ENCODE measurements around the gene SMIM3.
"Not testable (repeated sequence)": the region's sequence is repeated elsewhere in the genome, so short reads cannot be mapped to it uniquely, and the experiment has no call there.

Gene SMIM3

GRCh38 chr5:150793423-150793888, 14.9 kb downstream of the SMIM3 start:
- not testable (repeated sequence) for DNase-seq (ENCODE audit: low read depth in 3 of 3)

GRCh38 chr5:150794927-150795326, 16.4 kb downstream of the SMIM3 start:
- DNase-seq (ENCODE audit: low read depth in 3 of 3): no peak

DNA sequence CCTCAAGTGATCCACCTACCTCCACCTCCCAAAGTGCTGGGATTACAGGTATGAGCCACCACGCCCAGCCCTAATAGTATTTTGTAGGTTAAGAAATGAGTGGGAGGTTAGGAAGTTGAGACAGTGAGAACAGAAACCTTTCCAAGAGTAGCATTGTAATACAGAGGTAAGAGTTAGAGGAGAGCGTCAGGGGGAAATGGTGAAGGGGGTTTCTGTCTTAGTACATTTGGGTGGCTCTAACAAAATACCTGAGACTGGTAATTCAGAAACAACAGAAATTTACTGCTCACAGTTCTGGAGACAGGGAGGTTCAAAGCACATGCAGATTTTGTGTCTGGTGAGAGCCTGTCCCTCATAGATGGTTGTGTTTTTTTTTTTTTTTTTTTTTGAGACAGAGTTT, 18.8 kb downstream of the SMIM3 start:
- no peak for DNase-seq (ENCODE audit: low read depth in 3 of 3)

GRCh38 chr5:150801117-150801927, 22.8 kb downstream of the SMIM3 start:
- DNase-seq (ENCODE audit: low read depth in 3 of 3): no peak

DNA sequence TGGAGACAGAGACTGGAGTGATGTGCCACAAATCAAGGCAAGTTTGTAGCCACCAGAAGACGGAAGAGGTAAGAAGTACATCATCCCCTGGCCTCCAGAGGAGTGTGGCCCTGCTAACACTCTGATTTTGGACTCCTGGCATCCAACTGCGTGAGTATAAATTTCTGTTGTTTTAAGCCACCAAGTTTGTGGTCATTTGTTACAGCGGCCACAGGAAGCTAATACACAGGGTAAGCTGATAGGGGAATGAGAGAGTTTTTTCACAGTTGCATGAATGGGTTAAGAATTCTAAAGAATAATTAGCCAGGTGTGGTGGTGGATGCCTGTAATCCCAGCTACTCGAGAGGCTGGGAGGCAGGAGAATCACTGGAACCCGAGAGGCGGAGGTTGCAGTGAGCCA, 25.8 kb downstream of the SMIM3 start:
- no peak for DNase-seq (ENCODE audit: low read depth in 3 of 3)

DNA sequence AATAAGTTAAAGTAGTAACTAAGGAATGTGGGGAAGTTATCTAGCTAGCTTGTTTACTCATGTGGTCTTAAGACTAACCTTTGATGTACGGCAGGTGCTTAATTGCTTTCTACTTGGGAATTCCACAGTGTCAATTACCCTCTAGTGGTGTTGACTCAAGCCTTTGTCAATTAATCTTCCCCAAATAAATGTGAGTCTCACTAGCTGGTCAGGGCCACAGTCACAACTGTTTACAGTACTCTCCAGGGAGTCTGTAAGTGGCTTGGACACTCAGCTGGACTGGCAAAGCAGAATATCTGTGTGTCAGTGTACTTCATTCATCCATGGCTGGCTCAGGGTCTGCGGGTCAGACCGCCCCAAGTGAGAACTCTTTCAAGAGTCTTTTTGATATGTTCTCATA, 30.8 kb downstream of the SMIM3 start:
- no peak for DNase-seq (ENCODE audit: low read depth in 3 of 3)

DNA sequence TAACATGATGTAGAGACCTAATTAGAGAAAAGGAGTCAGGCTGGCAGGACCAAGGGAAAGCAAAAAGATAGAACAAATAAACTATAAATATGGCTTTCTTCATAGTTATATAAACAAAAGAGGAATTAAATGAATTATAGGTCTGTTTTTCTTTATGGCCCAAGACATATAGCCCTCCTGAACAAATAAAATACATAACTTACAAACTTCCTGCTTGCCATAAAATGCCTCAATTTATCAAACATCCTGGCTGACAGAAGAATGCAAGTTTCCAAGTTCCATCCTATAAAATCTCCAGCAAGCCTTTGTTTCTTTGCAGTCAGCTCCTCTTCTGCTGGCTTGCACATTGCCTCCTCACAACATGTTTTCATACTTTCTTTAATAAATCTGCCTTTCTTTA, 36.5 kb downstream of the SMIM3 start:
- no peak for DNase-seq (ENCODE audit: low read depth in 3 of 3)

- no peak for DNase-seq (ENCODE audit: low read depth in 3 of 3)
Measured at GRCh38 chr5:150816946-150817345, 38.4 kb downstream of the SMIM3 start.

GRCh38 chr5:150829744-150830143, 51.2 kb downstream of the SMIM3 start:
- no peak for DNase-seq (ENCODE audit: low read depth in 3 of 3)

GRCh38 chr5:150831821-150832220, 53.3 kb downstream of the SMIM3 start:
- DNase-seq (ENCODE audit: low read depth in 3 of 3): not testable (repeated sequence)

- DNase-seq (ENCODE audit: low read depth in 3 of 3): no peak
Measured at GRCh38 chr5:150836064-150836463, 57.5 kb downstream of the SMIM3 start.

- no peak for DNase-seq (ENCODE audit: low read depth in 3 of 3)
Measured at GRCh38 chr5:150836703-150837102, 58.1 kb downstream of the SMIM3 start.

GRCh38 chr5:150845185-150845859, 66.8 kb downstream of the SMIM3 start:
- not testable (repeated sequence) for DNase-seq (ENCODE audit: low read depth in 3 of 3)

DNA sequence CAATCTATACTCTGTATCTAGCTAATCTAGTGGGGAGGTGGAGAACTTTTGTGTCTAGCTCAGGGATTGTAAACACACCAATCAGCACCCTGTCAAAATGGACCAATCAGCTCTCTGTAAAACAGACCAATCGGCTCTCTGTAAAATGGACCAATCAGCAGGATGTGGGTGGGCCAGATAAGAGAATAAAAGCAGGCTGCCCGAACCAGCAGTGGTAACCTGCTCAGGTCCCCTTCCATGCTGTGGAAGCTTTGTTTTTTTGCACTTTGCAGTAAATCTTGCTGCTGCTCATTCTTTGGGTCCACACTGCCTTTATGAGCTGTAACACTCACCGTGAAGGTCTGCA, 67.7 kb downstream of the SMIM3 start, which contains the start of gene IRGM:
IRGM (plus strand) TSS at position 214 of the 346 bp plus-strand sequence. CDS start 1,603 bp downstream, outside the sequence.
- not testable (repeated sequence) for DNase-seq (ENCODE audit: low read depth in 3 of 3)

Data from stimulated activated CD4-positive, alpha-beta T cell treated with anti-CD3 and anti-CD28 coated beads, TNF-alpha, amount 100 ng/mL, for 4 hours (primary cell).